GM12878 (cell line): ENCODE results near the gene HSPBP1.

ENCODE experiments used
- CREB1 ChIP-seq: IDR thresholded peaks from 2 replicates; pipeline ENCODE4 v1.6.1; 2012; ENCODE audit warnings: low read depth, mild to moderate bottlenecking, inconsistent platforms
- CTCF ChIP-seq, 3 experiments: IDR thresholded peaks in 2 of 3; conservative IDR thresholded peaks in 1 of 3; 2 replicates each; pipeline ENCODE4 v1.5.1; 2011; ENCODE audit warnings: low read depth in 3 of 3, low read length in 3 of 3, mild to moderate bottlenecking in 3 of 3, control low read depth in 2 of 3, moderate library complexity in 2 of 3, inconsistent platforms in 1 of 3, mixed read lengths in 1 of 3; ENCODE audit not compliant: control insufficient read depth in 2 of 3, insufficient read depth in 1 of 3; ENCODE audit errors: extremely low read depth in 1 of 3
- FOXM1 ChIP-seq: IDR thresholded peaks from 2 replicates; pipeline ENCODE4 v1.6.1; 2012; ENCODE audit warnings: low read depth, mild to moderate bottlenecking, inconsistent platforms, low read length, moderate library complexity
- TARDBP ChIP-seq: IDR thresholded peaks from 2 replicates; pipeline ENCODE4 v1.6.1; 2016; ENCODE audit warnings: borderline replicate concordance

GRCh38 chr19:55245236-55245904, 34.5 kb downstream of the HSPBP1 start:
- no peak for TF ChIP-seq CREB1
- TF ChIP-seq TARDBP = no peak
- no peak for TF ChIP-seq FOXM1
- TF ChIP-seq CTCF (IDR thresholded peaks at IDR 0.05 in 2 of 3, conservative IDR thresholded peaks at IDR 0.05 in 1 of 3; ENCODE audit: control insufficient read depth in 2 of 3, extremely low read depth in 1 of 3, insufficient read depth in 1 of 3, low read depth in 3 of 3, low read length in 3 of 3) = no peak
